GM19467 (cell line): Measurements from ENCODE around the gene FES.
"Not testable (repeated sequence)": the region's sequence is repeated elsewhere in the genome, so short reads cannot be mapped to it uniquely, and the experiment has no call there.

Experiments used
- ATAC-seq: cut with Tn5 transposase; IDR thresholded peaks from one replicate; pipeline ENCODE4 v1.9.1; 2021; ENCODE audit warnings: mild to moderate bottlenecking, moderate library complexity; ENCODE audit not compliant: unreplicated experiment

Gene FES

GRCh38 chr15:90924375-90924774 is 40.1 kb downstream of the FES start:
- ATAC-seq = peak; percentile 63

GRCh38 chr15:90926766-90927165 is 42.5 kb downstream of the FES start:
- ATAC-seq = not testable (repeated sequence)

GRCh38 chr15:90928106-90928505 is 43.8 kb downstream of the FES start:
- not testable (repeated sequence) for ATAC-seq

GRCh38 chr15:90929246-90930019 is 45.1 kb downstream of the FES start:
- ATAC-seq = no peak

GRCh38 chr15:90930861-90931574 is 46.7 kb downstream of the FES start:
- no peak for ATAC-seq

GRCh38 chr15:90931575-90931827 is 47.2 kb downstream of the FES start:
- ATAC-seq = no peak

- ATAC-seq = peak; percentile 48
Observed at GRCh38 chr15:90931828-90932659, 47.7 kb downstream of the FES start, which contains the start of gene HDDC3. Gene HDDC3, minus strand, starts transcription at chr15:90932549. Its CDS starts 9 bp downstream, at chr15:90932540.

GRCh38 chr15:90932660-90932991 is 48.3 kb downstream of the FES start:
- ATAC-seq = no peak

- no peak for ATAC-seq
Observed at GRCh38 chr15:90933301-90933700, 49.0 kb downstream of the FES start.

GRCh38 chr15:90934256-90934948 is 50.1 kb downstream of the FES start:
- peak; percentile 33 for ATAC-seq

GRCh38 chr15:90934949-90935751 is 50.8 kb downstream of the FES start, which contains the start of gene UNC45A:
Gene UNC45A, plus strand, starts transcription at chr15:90935285. Its CDS starts 40 bp downstream, at chr15:90935325.
- ATAC-seq = peak; percentile 58

GRCh38 chr15:90936823-90937222 is 52.5 kb downstream of the FES start:
- no peak for ATAC-seq

- ATAC-seq = no peak
Observed at GRCh38 chr15:90938261-90938660, 54.0 kb downstream of the FES start.

GRCh38 chr15:90939756-90940155 is 55.5 kb downstream of the FES start:
- no peak for ATAC-seq

- ATAC-seq = no peak
Observed at GRCh38 chr15:90941038-90941437, 56.7 kb downstream of the FES start.

GRCh38 chr15:90942354-90943120 is 58.2 kb downstream of the FES start:
- no peak for ATAC-seq

GRCh38 chr15:90945091-90945490 is 60.8 kb downstream of the FES start:
- ATAC-seq = no peak
